ENCODE results near the gene KRTAP4-8.
"Not testable (repeated sequence)": the region's sequence is repeated elsewhere in the genome, so short reads cannot be mapped to it uniquely, and the experiment has no call there.

The KRTAP4-8 gene

GRCh38 chr17:41107941-41108450 is 10.1 kb upstream of the KRTAP4-8 start:
- no peak for DNase-seq

GRCh38 chr17:41105347-41105746 is 7.4 kb upstream of the KRTAP4-8 start, which contains the start of gene KRTAP4-9:
Gene KRTAP4-9 (plus strand): TSS chr17:41105389. CDS start chr17:41105389, 0 bp downstream.
- not testable (repeated sequence) for DNase-seq

- not testable (repeated sequence) for DNase-seq
These were observed 6.6 kb upstream of the KRTAP4-8 start for GRCh38 chr17:41104386-41105038.

- no peak for DNase-seq
These were observed 6.0 kb upstream of the KRTAP4-8 start for GRCh38 chr17:41103896-41104295.

GRCh38 chr17:41101586-41102259 is 3.8 kb upstream of the KRTAP4-8 start, which contains the start of gene KRTAP4-16:
Gene KRTAP4-16 (minus strand): TSS chr17:41102209. CDS start chr17:41102209, 0 bp downstream.
- DNase-seq: no peak

- DNase-seq: not testable (repeated sequence)
These were observed 1.9 kb upstream of the KRTAP4-8 start for GRCh38 chr17:41099682-41100480.

- DNase-seq: no peak
These were observed 539 bp upstream of the KRTAP4-8 start for GRCh38 chr17:41098481-41098880.

GRCh38 chr17:41096055-41096454 is 1.9 kb downstream of the KRTAP4-8 start:
- DNase-seq: no peak

- not testable (repeated sequence) for DNase-seq
These were observed 9.1 kb downstream of the KRTAP4-8 start for GRCh38 chr17:41088760-41089352.

GRCh38 chr17:41084100-41084856 is 13.7 kb downstream of the KRTAP4-8 start, which contains the start of gene KRTAP4-7:
Gene KRTAP4-7 (plus strand): TSS chr17:41084150. CDS start chr17:41084207, 57 bp downstream.
- not testable (repeated sequence) for DNase-seq

GRCh38 chr17:41083427-41083826 is 14.5 kb downstream of the KRTAP4-8 start:
- not testable (repeated sequence) for DNase-seq

GRCh38 chr17:41082626-41083025 is 15.3 kb downstream of the KRTAP4-8 start:
- no peak for DNase-seq

GRCh38 chr17:41076788-41077187 is 21.2 kb downstream of the KRTAP4-8 start:
- no peak for DNase-seq

- DNase-seq: no peak
These were observed 24.3 kb downstream of the KRTAP4-8 start for GRCh38 chr17:41073676-41074075.

- no peak for DNase-seq
These were observed 26.2 kb downstream of the KRTAP4-8 start for GRCh38 chr17:41071606-41072360.

GRCh38 chr17:41069031-41069430 is 28.9 kb downstream of the KRTAP4-8 start:
- DNase-seq: no peak

GRCh38 chr17:41067281-41067680 is 30.7 kb downstream of the KRTAP4-8 start:
- no peak for DNase-seq

GRCh38 chr17:41065829-41066624 is 31.9 kb downstream of the KRTAP4-8 start, which contains the start of gene KRTAP2-4:
Gene KRTAP2-4 (minus strand): TSS chr17:41065879. CDS start chr17:41065845, 34 bp downstream.
- no peak for DNase-seq

GRCh38 chr17:41065016-41065689 is 32.8 kb downstream of the KRTAP4-8 start:
- DNase-seq: not testable (repeated sequence)
